Measurements from ENCODE around the gene RRP1.

GRCh38 chr21:43772425-43772821, 17.0 kb upstream of the RRP1 start:
- TF ChIP-seq CTCF (IDR thresholded peaks at IDR 0.05; ENCODE audit: low read length) (no peak), EZH2 (IDR thresholded peaks at IDR 0.05; ENCODE audit: borderline replicate concordance, low read length) (no peak)

Data from OCI-LY1 (cell line).